IMR-90 (cell line): ENCODE data around the gene DGKB. TPM values are rescaled to one million over a fixed set of nuclear protein-coding genes. Genes with fewer than 3 reads are reported as not detected.

Experiments used
- ATAC-seq: fragments of 200-7000 bp; cut with Tn5 transposase; 2 replicates; pipeline ENCODE4 v1.9.1; 2020; ENCODE audit warnings: low read depth, mild to moderate bottlenecking, moderate library complexity
- BruUV-seq: library from RNA; stranded (reverse); fragments of 400-500 nt; replicated peaks from 2 replicates; lab custom pipeline; 2021; lab: Mats Ljungman, UMichigan
- CTCF ChIA-PET: fragments of 300-600 bp; formaldehyde crosslinking; extraction: SDS; loops from one replicate; lab custom pipeline; 2021; ENCODE audit warnings: antibody characterized with exemption; lab: Yijun Ruan, JAX
- POLR2A ChIA-PET: fragments of 300-600 bp; sonication (Branson Sonifier 250); formaldehyde crosslinking; loops from one replicate; lab custom pipeline; 2022; ENCODE audit warnings: antibody characterized with exemption; ENCODE audit not compliant: unreplicated experiment; lab: Charles Lee
- DNase-seq: peaks from one replicate; pipeline ENCODE4 v3.0.0; 2013
- H2AFZ ChIP-seq: replicated peaks from 2 replicates; pipeline ENCODE3; 2013; ENCODE audit warnings: low read length, mild to moderate bottlenecking; ENCODE audit not compliant: poor library complexity
- H2AK5ac ChIP-seq: 2 replicates; pipeline ENCODE4 v1.6.1; 2013; ENCODE audit warnings: low read depth, low read length, inconsistent platforms
- H2AK9ac ChIP-seq: replicated peaks from 2 replicates; pipeline ENCODE3; 2013; ENCODE audit warnings: mild to moderate bottlenecking, low read depth, low read length, moderate library complexity; ENCODE audit not compliant: poor library complexity
- H2BK120ac ChIP-seq: 2 replicates; pipeline ENCODE4 v1.6.1; 2013; ENCODE audit warnings: low read depth, low read length, inconsistent platforms
- H2BK15ac ChIP-seq: 3 replicates; pipeline ENCODE4 v1.6.1; 2013; ENCODE audit warnings: low read depth, low read length, inconsistent platforms
- H2BK20ac ChIP-seq: 2 replicates; pipeline ENCODE4 v1.6.1; 2013; ENCODE audit warnings: low read depth, mild to moderate bottlenecking, inconsistent platforms, low read length, moderate library complexity
- H2BK5ac ChIP-seq: 2 replicates; pipeline ENCODE4 v1.6.1; 2013; ENCODE audit warnings: mild to moderate bottlenecking, low read depth, low read length, inconsistent platforms; ENCODE audit not compliant: poor library complexity, severe bottlenecking
- H3K14ac ChIP-seq: replicated peaks from 2 replicates; pipeline ENCODE4 v1.6.1; 2013; ENCODE audit warnings: low read depth, low read length, inconsistent platforms
- H3K18ac ChIP-seq: 2 replicates; pipeline ENCODE4 v1.6.1; 2013; ENCODE audit warnings: low read depth, low read length, control low read depth
- H3K23ac ChIP-seq: 2 replicates; pipeline ENCODE4 v1.6.1; 2013; ENCODE audit warnings: low read depth, low read length, inconsistent platforms
- H3K27ac ChIP-seq: 2 replicates; pipeline ENCODE4 v1.5.1; 2013; ENCODE audit warnings: mild to moderate bottlenecking, control low read depth, low read length; ENCODE audit not compliant: insufficient read depth
- H3K27me3 ChIP-seq: 2 replicates; pipeline ENCODE4 v1.6.1; 2013; ENCODE audit warnings: low read length; ENCODE audit not compliant: control insufficient read depth, insufficient read depth
- H3K36me3 ChIP-seq: 2 replicates; pipeline ENCODE4 v1.6.1; 2013; ENCODE audit warnings: low read length, mixed read lengths; ENCODE audit not compliant: control insufficient read depth, insufficient read depth
- H3K4ac ChIP-seq: 2 replicates; pipeline ENCODE4 v1.6.1; 2013; ENCODE audit warnings: low read depth, low read length, inconsistent platforms
- H3K4me1 ChIP-seq: 2 replicates; pipeline ENCODE4 v1.6.1; 2013; ENCODE audit warnings: low read length, mixed read lengths; ENCODE audit not compliant: control insufficient read depth, insufficient read depth
- H3K4me2 ChIP-seq: 2 replicates; pipeline ENCODE4 v1.6.1; 2013; ENCODE audit warnings: low read depth, mild to moderate bottlenecking, control low read depth, low read length, moderate library complexity
- H3K4me3 ChIP-seq: 2 replicates; pipeline ENCODE4 v1.5.1; 2013; ENCODE audit warnings: low read depth, mild to moderate bottlenecking, control low read depth, low read length, moderate library complexity; ENCODE audit not compliant: insufficient read depth
- H3K56ac ChIP-seq: 2 replicates; pipeline ENCODE4 v1.6.1; 2013; ENCODE audit warnings: low read length, inconsistent platforms; ENCODE audit not compliant: insufficient read depth; ENCODE audit errors: extremely low read depth
- H3K79me1 ChIP-seq, 2 experiments: 2 replicates each; pipeline ENCODE4 v1.6.1; 2013; ENCODE audit warnings: low read length in 2 of 2, inconsistent platforms in 1 of 2, low read depth in 1 of 2
- H3K9ac ChIP-seq: 2 replicates; pipeline ENCODE4 v1.6.1; 2013; ENCODE audit warnings: low read depth, low read length, control low read depth
- H3K9me1 ChIP-seq: 2 replicates; pipeline ENCODE4 v1.6.1; 2013; ENCODE audit warnings: low read length, inconsistent platforms; ENCODE audit not compliant: insufficient read depth
- H3K9me3 ChIP-seq: 2 replicates; pipeline ENCODE4 v1.6.1; 2013; ENCODE audit warnings: low read length; ENCODE audit not compliant: control insufficient read depth, insufficient read depth
- H4K20me1 ChIP-seq: 2 replicates; pipeline ENCODE4 v1.6.1; 2013; ENCODE audit warnings: low read length, inconsistent platforms; ENCODE audit not compliant: insufficient read depth
- H4K5ac ChIP-seq: 2 replicates; pipeline ENCODE4 v1.6.1; 2013; ENCODE audit warnings: mild to moderate bottlenecking, low read depth, low read length, control low read depth
- H4K8ac ChIP-seq, 2 experiments: 2 replicates each; pipeline ENCODE4 v1.6.1; 2013; ENCODE audit warnings: low read depth in 2 of 2, low read length in 2 of 2, control low read depth in 1 of 2, inconsistent platforms in 1 of 2
- H4K91ac ChIP-seq: 2 replicates; pipeline ENCODE4 v1.6.1; 2013; ENCODE audit warnings: low read depth, low read length, inconsistent platforms; ENCODE audit not compliant: insufficient read depth
- BHLHE40 ChIP-seq: fragments of 150-350 bp; IDR thresholded peaks from 2 replicates; pipeline ENCODE4 v1.6.1; 2016; ENCODE audit warnings: mild to moderate bottlenecking, low read depth, low read length
- MAFK ChIP-seq: IDR thresholded peaks from 2 replicates; pipeline ENCODE4 v1.6.1; 2012; ENCODE audit warnings: low read depth, low read length, improper control_type of control experiment
- MAZ ChIP-seq: IDR thresholded peaks from 2 replicates; pipeline ENCODE4 v1.6.1; 2012; ENCODE audit warnings: low read depth, mild to moderate bottlenecking, low read length, improper control_type of control experiment, moderate library complexity, borderline replicate concordance
- MXI1 ChIP-seq: IDR thresholded peaks from 2 replicates; pipeline ENCODE4 v1.6.1; 2012; ENCODE audit warnings: low read depth, mild to moderate bottlenecking, low read length, moderate library complexity, borderline replicate concordance
- NFE2L2 ChIP-seq: fragments of 150-350 bp; IDR thresholded peaks from 2 replicates; pipeline ENCODE4 v1.6.1; 2016; ENCODE audit warnings: low read depth, mild to moderate bottlenecking, low read length
- RCOR1 ChIP-seq: IDR thresholded peaks from 2 replicates; pipeline ENCODE4 v1.6.1; 2012; ENCODE audit warnings: mild to moderate bottlenecking, low read length, improper control_type of control experiment; ENCODE audit not compliant: insufficient replicate concordance
- SMC3 ChIP-seq: fragments of 150-350 bp; IDR thresholded peaks from 2 replicates; pipeline ENCODE4 v1.6.1; 2016; ENCODE audit warnings: low read depth, mild to moderate bottlenecking, antibody characterized with exemption, low read length, moderate library complexity
- WGBS, 2 experiments: methylation state at CpG; one replicate each; pipeline versions ENCODE4 v1.1.5 to v1.1.7; 2013; ENCODE audit warnings: missing lambda C conversion rate in 2 of 2; ENCODE audit not compliant: insufficient read length in 1 of 2; ENCODE audit errors: extremely low coverage in 2 of 2; 5-methylcytosine and 5-hydroxymethylcytosine counted together
- dilution Hi-C: fragments of 300-500 bp; cut with HindIII; formaldehyde crosslinking; loops from one replicate; pipeline ENCODE4 v1.14.3; 2018; ENCODE audit warnings: low sequenced_read_pairs; ENCODE audit not compliant: unreplicated experiment
- in situ Hi-C: fragments of 300-500 bp; cut with MboI; formaldehyde crosslinking; loops from 3 replicates; pipeline ENCODE4 v1.14.3; 2019; ENCODE audit warnings: low sequenced_read_pairs, inconsistent platforms, mixed read lengths
- intact Hi-C: fragments of 100-400 bp; cut with micrococcal nuclease; formaldehyde crosslinking; loops from 2 replicates; pipeline ENCODE4 v1.10.0; 2022
- polyA plus RNA-seq, 3 experiments: library from polyadenylated mRNA; depleted of rRNA; stranded (reverse); fragments of >200 nt; gene quantifications; 2 replicates each; pipeline ENCODE4 v1.2.3, GENCODE V29; 2012; ENCODE audit warnings: low replicate concordance in 1 of 3
- total RNA-seq: library from RNA; depleted of rRNA; stranded (reverse); fragments of >200 nt; gene quantifications from 2 replicates; pipeline ENCODE4 v1.2.3, GENCODE V29; 2012

DGKB gene
- total and polyA plus RNA-seq, 2 of the 4 experiments (the other 2 are of a cell fraction): not detected

DNA sequence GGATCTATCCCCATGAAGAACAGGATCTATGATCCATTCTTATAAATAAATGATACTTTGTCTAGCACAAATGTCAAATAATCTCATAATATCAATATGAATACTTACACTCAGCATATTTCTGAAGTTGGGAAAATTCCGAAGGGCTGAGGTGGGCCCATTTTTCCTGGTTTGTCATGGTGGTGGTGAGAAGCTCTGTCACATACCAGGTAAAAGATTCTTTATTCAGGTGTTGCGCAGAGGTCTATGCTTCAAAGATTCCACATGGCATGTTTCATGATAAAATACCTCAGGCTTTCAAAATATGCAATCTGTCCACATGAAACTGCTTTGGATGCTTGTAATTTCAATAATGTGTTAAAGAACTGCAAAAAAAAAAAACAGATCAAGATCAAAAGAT is 61.5 kb downstream of the DGKB start:
- Histone ChIP-seq H3K36me3 (no peaks in the 10 kb centered on the region), H2AK5ac (no peak overlapping the region), H3K4me3 (no peak overlapping the region), H3K4ac (no peak overlapping the region), H3K9ac (no peak overlapping the region), H4K8ac (no peak overlapping the region), H3K4me2 (no peak overlapping the region), H2BK120ac (no peak overlapping the region), H2BK5ac (no peak overlapping the region), H2AK9ac (no peak overlapping the region), H3K18ac (no peak overlapping the region), H3K14ac (no peak overlapping the region), H2AFZ (no peak overlapping the region), H2BK15ac (no peak overlapping the region), H4K91ac (no peak overlapping the region), H3K9me1 (no peaks in the 10 kb centered on the region), H3K56ac (no peak overlapping the region), H3K79me1 (no peaks in the 10 kb centered on the region), H4K20me1 (no peaks in the 10 kb centered on the region), H2BK20ac (no peak overlapping the region), H4K5ac (no peak overlapping the region), H3K23ac (no peak overlapping the region), H3K9me3 (no peaks in the 10 kb centered on the region; the same call in 1 of the 2 replicates), H3K27me3 (no peaks in the 10 kb centered on the region), H3K4me1 (no peaks in the 10 kb centered on the region), H3K27ac (no peak overlapping the region)
- BruUV-seq: no TSS peak
- intact Hi-C loops: no loop called here
- in situ Hi-C loops: no loop called here
- ChIA-PET POLR2A (no interaction called here), CTCF (no interaction called here)
- dilution Hi-C loops: no loop called here
- ATAC-seq (no peak), DNase-seq (no peak)
- TF ChIP-seq MXI1: no peak
- no peak for TF ChIP-seq MAFK
- no peak for TF ChIP-seq NFE2L2
- TF ChIP-seq SMC3: no peak
- no peak for TF ChIP-seq MAZ
- TF ChIP-seq BHLHE40: no peak
- no peak for TF ChIP-seq RCOR1
- no CpG with 5 or more reads among the region's 2 CpGs for WGBS, 2 experiments
